SU-DHL-6 (cell line): ENCODE results near the gene FHOD3.

ENCODE experiments used
- H2AFZ ChIP-seq: fragments of 200-600 bp; sonication (generic); 2 replicates; pipeline ENCODE4 v1.6.1; 2014; ENCODE audit warnings: low read depth, mild to moderate bottlenecking, moderate library complexity, mixed read lengths, antibody characterized with exemption, low read length; ENCODE audit not compliant: severe bottlenecking
- H3F3A ChIP-seq: fragments of 200-600 bp; shearing (Covaris generic); 2 replicates; pipeline ENCODE4 v1.6.0; 2016; ENCODE audit warnings: antibody characterized with exemption, mild to moderate bottlenecking; ENCODE audit not compliant: insufficient read depth
- H3K27ac ChIP-seq: fragments of 200-600 bp; sonication (generic); 2 replicates; pipeline ENCODE4 v1.5.1; 2016; ENCODE audit warnings: low read depth, mild to moderate bottlenecking, low read length, moderate library complexity, mixed read lengths
- H3K27me3 ChIP-seq: fragments of 200-600 bp; sonication (generic), shearing (Covaris generic); 2 replicates; pipeline ENCODE4 v1.6.0; 2014; ENCODE audit warnings: mild to moderate bottlenecking, low read length
- H3K36me3 ChIP-seq: fragments of 200-600 bp; sonication (generic); 2 replicates; pipeline ENCODE4 v1.6.1; 2014; ENCODE audit warnings: mild to moderate bottlenecking, low read length, mixed read lengths
- H3K4me2 ChIP-seq: fragments of 300-600, 200-600 bp; shearing (Covaris generic), sonication (generic); 2 replicates; pipeline ENCODE4 v1.6.0; 2014; ENCODE audit warnings: low read length, low read depth, mild to moderate bottlenecking; ENCODE audit not compliant: poor library complexity, severe bottlenecking
- H3K4me3 ChIP-seq: fragments of 200-600 bp; sonication (generic); 2 replicates; pipeline ENCODE4 v1.5.1; 2014; ENCODE audit warnings: antibody characterized with exemption, low read length, mild to moderate bottlenecking, mixed read lengths; ENCODE audit not compliant: insufficient read depth, poor library complexity, severe bottlenecking
- H3K79me2 ChIP-seq: fragments of 200-600 bp; sonication (generic); 2 replicates; pipeline ENCODE4 v1.6.1; 2014; ENCODE audit warnings: mild to moderate bottlenecking, low read length, moderate library complexity; ENCODE audit not compliant: insufficient read depth
- H3K9ac ChIP-seq: fragments of 200-600 bp; sonication (generic); 2 replicates; pipeline ENCODE4 v1.7.0; 2014; ENCODE audit warnings: mild to moderate bottlenecking, low read length
- H3K9me2 ChIP-seq: fragments of 200-600 bp; sonication (generic); replicated peaks from 2 replicates; pipeline ENCODE4 v1.6.1; 2014; ENCODE audit warnings: low read length; ENCODE audit not compliant: insufficient read depth
- H3K9me3 ChIP-seq: fragments of 200-600 bp; sonication (generic); 2 replicates; pipeline ENCODE4 v1.6.1; 2014; ENCODE audit warnings: low read length, mixed read lengths; ENCODE audit not compliant: insufficient read depth
- H4K20me1 ChIP-seq: fragments of 200-600 bp; sonication (generic); 2 replicates; pipeline ENCODE4 v1.6.1; 2014; ENCODE audit warnings: low read depth, mild to moderate bottlenecking, antibody characterized with exemption, low read length, moderate library complexity, mixed read lengths
- EZH2phosphoT487 ChIP-seq: fragments of 200-600 bp; sonication (generic), shearing (Covaris generic); conservative IDR thresholded peaks from 2 replicates; pipeline ENCODE4 v1.6.1; 2018; ENCODE audit warnings: mild to moderate bottlenecking, antibody characterized with exemption, low read length, moderate library complexity, mixed read lengths
- TF ChIP-seq, protein P1 (sequence below): fragments of 200-600 bp; sonication (generic); IDR thresholded peaks from one replicate; pipeline ENCODE4 v1.5.1; 2017; ENCODE audit warnings: antibody characterized with exemption, mild to moderate bottlenecking, low read length, moderate library complexity; ENCODE audit not compliant: insufficient read depth, poor library complexity, severe bottlenecking

FHOD3 gene

GRCh38 chr18:36811430-36811829 lies 513.9 kb downstream of the FHOD3 start:
- Histone ChIP-seq H3K9me2 (no peaks in the 10 kb centered on the region), H3K4me3 (no peak overlapping the region), H3K27ac (no peak overlapping the region), H3K36me3 (peaks cover 6% of the 10 kb centered on the region; the same call in 1 of the 2 replicates), H3F3A (no peaks in the 10 kb centered on the region; the same call in 1 of the 2 replicates), H3K79me2 (no peaks in the 10 kb centered on the region), H3K9me3 (no peaks in the 10 kb centered on the region), H3K4me2 (no peak overlapping the region), H2AFZ (no peak overlapping the region), H4K20me1 (no peaks in the 10 kb centered on the region), H3K9ac (no peak overlapping the region), H3K27me3 (no peaks in the 10 kb centered on the region)
- no peak for TF ChIP-seq EZH2phosphoT487
- TF ChIP-seq, protein P1, sequence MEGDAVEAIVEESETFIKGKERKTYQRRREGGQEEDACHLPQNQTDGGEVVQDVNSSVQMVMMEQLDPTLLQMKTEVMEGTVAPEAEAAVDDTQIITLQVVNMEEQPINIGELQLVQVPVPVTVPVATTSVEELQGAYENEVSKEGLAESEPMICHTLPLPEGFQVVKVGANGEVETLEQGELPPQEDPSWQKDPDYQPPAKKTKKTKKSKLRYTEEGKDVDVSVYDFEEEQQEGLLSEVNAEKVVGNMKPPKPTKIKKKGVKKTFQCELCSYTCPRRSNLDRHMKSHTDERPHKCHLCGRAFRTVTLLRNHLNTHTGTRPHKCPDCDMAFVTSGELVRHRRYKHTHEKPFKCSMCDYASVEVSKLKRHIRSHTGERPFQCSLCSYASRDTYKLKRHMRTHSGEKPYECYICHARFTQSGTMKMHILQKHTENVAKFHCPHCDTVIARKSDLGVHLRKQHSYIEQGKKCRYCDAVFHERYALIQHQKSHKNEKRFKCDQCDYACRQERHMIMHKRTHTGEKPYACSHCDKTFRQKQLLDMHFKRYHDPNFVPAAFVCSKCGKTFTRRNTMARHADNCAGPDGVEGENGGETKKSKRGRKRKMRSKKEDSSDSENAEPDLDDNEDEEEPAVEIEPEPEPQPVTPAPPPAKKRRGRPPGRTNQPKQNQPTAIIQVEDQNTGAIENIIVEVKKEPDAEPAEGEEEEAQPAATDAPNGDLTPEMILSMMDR, result no peak

GRCh38 chr18:36811955-36812354 lies 514.4 kb downstream of the FHOD3 start:
- Histone ChIP-seq H3K4me3 (no peak overlapping the region), H3K27ac (no peak overlapping the region), H4K20me1 (no peaks in the 10 kb centered on the region), H3K9me2 (no peaks in the 10 kb centered on the region), H2AFZ (no peak overlapping the region), H3K9ac (no peak overlapping the region), H3K36me3 (peaks cover 6% of the 10 kb centered on the region; the same call in 1 of the 2 replicates), H3K4me2 (no peak overlapping the region), H3F3A (no peaks in the 10 kb centered on the region; the same call in 1 of the 2 replicates), H3K79me2 (no peaks in the 10 kb centered on the region), H3K27me3 (no peaks in the 10 kb centered on the region), H3K9me3 (no peaks in the 10 kb centered on the region)
- no peak for TF ChIP-seq EZH2phosphoT487
- TF ChIP-seq, protein P1, result no peak

DNA sequence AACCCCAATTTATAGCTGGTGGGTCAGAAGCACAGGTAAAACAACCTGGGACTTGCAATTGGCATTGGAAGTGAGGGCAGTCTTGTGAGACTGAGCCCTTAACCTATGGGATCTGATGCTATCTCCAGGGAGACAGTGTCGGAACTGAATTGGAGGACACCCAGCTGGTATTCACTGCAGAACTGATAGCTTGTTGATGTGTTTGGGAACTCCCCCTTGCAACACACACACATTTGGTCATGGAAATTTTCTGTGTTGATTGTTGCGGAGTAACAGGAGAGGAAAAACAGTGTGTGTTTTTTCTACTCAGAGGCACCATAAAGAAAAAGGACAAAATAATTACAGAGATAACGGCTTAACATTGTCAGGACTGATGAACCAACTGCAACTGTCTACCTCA lies 515.2 kb downstream of the FHOD3 start:
- no peak for TF ChIP-seq EZH2phosphoT487
- TF ChIP-seq, protein P1, result no peak
- Histone ChIP-seq H3K27ac (no peak overlapping the region), H3K9me2 (no peaks in the 10 kb centered on the region), H4K20me1 (no peaks in the 10 kb centered on the region), H3K9ac (no peak overlapping the region), H2AFZ (no peak overlapping the region), H3F3A (no peaks in the 10 kb centered on the region; the same call in 1 of the 2 replicates), H3K27me3 (no peaks in the 10 kb centered on the region), H3K4me3 (no peak overlapping the region), H3K36me3 (peaks cover 6% of the 10 kb centered on the region; the same call in 1 of the 2 replicates), H3K9me3 (no peaks in the 10 kb centered on the region), H3K79me2 (no peaks in the 10 kb centered on the region), H3K4me2 (no peak overlapping the region)
